NOMO-1 treated with dmso at 0.1 percent for 144 hours (cell line): ENCODE data around the gene SP2.

ENCODE experiments used
- DNase-seq: peaks from one replicate; lab custom pipeline; 2025; ENCODE audit not compliant: unreplicated experiment; lab: John Stamatoyannopoulos, UW

Gene SP2

DNA sequence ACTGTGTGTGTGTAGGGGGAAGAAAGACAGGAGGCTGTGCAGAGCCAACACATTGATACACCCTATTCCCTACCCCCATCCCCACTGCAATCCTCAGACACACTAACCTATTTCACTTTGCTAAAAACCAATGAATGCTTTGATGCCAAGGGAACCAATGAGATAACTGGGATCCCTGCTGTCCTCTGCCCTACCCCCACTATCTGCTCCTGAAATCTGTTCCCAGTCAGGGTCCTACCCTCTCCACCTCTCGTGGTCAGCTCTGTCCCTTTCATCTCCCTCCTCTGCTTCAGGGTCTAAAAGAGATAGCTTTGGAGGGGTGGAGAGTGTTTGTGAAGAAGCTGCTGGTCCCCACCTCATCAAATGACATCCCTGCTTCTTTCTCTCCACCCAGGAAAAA, 26.0 kb upstream of the SP2 start:
- DNase-seq, result no peak

DNA sequence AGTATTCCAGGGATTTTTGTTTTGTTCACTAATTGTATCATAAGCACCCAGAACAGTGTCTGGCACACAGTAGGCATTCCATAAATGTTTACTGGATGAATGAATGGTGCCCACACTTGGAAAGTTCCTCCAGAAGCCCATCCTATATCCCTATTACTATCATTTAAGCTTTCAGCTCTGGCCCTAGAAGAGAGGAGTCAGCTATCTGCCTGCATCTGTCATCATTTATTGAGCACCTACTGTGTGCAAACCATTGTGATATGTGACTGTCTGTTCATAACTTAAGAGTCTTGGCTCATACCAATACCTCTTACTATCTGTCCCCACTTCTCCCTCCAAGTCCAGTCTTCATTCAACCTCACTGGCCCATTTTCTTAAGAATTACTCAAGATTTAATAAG, 25.0 kb upstream of the SP2 start:
- no peak for DNase-seq

GRCh38 chr17:47872019-47872650, 23.9 kb upstream of the SP2 start:
- DNase-seq, result no peak

GRCh38 chr17:47872651-47873161, 23.3 kb upstream of the SP2 start:
- DNase-seq, result no peak

DNA sequence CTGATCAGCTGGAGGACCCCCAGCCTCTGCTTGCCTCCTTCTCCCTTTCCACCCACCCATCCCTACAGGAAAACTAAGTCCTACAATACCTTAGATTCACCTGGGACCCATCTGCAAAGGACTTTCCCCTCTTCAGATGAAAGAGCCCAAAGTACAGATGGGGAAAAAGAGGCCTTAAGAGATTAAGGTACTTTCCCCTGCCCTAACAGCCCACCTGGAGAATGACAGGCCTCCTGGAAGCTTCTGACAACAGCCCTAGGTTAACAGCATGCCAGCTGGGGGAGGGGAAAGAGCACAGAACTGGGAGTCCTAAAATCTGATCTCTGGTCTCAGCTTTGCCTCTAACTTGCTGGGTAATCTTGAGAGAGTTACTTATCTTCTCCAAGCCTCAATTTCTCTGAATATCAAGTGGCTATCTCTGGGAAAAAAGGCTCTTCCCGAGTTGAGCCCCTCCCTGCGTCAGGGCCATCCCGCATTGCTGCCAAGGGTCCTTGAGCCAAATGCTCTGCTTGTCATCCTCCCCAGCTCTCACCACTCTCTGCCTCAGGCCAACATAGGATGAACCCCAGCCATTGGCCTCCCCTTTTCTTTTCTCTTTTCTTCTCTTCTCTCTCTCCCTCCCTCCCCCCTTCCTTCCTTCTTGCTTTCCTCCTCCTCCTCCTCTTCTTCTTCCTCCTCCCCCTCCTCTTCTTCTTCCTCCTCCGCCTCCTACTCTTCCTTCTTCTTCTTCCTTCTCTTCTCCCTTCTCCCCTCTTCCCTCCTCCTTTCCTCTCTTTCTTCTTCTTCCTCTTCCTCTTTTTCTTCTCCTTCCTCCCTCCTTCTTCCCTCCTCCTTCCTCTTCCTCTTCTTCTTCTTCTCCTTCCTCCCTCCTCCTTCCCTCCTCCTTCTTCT, 22.6 kb upstream of the SP2 start:
- no peak for DNase-seq

DNA sequence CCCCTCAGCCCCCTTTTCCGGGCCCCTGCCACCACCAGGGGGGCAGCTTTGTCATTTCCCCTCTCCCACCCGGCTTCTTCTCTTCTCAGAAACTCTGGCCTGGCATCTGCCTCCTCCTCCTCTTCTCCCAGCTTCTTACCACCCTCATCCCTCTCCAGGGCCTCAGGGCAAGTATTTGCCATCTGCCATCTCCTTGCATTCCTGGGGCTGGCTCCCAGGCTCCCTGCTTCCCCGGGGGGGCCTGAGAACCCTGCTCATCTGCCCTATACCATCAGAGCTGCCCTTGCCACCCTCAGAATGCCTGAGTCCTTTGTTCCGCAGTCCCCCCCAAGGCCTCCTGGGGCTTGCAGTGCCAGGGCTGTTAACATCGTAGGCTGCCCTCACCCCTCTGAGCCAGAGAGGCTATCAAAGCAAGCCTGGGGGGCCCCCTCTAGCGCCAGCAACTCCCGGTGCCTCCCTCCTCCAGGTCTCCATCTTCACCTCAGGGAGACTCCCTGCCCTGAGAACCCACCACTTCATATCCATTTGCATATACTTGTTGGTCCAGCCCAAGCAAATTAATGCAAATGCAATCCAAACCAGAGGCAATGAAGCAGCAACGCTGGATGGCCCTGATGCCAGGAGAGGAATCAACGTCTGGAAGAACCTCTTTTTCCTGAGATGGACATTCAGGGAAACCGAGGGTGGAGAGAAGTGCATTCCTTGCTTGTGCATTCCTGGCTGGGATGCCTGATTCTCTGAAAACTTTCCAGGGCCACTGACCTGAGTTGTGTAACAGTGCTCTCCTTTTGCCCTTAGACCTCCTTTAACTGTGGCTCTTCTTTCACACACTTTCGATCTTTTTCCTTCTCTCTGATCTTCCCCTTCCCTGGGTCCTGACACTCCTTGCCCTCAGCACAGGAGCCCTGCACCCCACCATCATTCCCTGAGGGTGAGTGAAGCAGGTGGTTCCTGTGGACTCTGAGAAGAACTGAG, 20.7 kb upstream of the SP2 start:
- no peak for DNase-seq

- DNase-seq, result no peak
Measured at GRCh38 chr17:47877368-47878034, 18.5 kb upstream of the SP2 start.

- no peak for DNase-seq
Measured at GRCh38 chr17:47878203-47879027, 17.6 kb upstream of the SP2 start.

DNA sequence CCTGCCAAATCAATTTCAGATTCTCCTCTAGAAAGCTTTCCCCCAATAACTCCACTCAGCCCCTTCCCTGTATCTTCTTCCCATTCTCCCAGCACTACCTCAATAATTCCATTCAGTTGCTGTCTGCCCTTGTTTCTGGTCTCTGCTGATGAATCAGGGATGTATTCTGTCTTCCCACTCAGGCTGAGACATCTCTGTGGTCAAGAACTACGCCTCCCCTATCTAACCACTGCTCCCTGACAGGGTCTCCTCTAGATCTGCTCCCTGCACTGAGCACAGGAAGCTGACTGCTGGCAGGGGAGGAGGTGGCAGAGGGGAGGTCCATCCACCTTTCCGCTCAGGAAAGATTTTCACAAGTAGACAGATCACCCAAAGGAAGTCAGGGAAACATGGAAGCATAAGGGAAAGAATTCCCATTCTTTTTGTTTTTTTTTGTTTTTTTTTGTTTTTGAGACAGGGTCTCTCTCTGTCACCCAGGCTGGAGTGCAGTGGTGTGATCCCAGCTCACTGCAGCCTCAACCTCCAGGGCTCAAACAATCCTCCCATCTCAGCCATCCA, 16.9 kb upstream of the SP2 start:
- no peak for DNase-seq

DNA sequence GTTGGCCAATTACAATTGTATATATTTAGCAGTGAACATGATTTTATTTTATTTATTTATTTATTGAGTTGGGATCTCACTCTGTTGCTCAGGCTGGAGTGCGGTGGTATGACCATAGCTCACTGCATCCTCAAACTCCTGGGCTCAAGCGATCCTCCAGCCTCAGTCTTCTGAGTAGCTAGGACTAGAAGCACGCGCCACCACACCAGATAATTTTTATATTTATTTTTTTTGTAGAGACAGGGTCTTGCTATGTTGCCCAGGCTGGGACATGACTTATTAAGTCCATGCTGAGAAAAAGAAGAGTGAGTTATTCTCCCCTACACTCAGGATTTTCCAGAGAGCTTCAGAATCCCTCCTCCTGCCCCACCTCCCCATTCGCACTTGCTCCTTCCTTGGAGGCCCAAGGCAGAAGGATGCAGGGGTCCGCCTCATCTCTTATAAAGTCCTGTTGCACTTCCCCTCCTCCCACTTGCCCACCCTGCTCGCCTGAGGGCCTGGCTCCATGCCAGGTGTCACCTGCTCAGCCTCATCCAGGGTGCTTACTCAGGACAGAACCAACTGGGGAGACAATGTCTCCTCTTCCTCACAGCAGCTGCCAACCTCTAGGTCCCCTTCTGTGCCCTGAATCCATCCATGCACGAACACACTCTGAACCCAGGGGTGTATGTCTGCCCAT, 16.1 kb upstream of the SP2 start:
- DNase-seq, result no peak

GRCh38 chr17:47882247-47882646, 13.8 kb upstream of the SP2 start:
- no peak for DNase-seq

GRCh38 chr17:47882695-47883588, 13.1 kb upstream of the SP2 start:
- no peak for DNase-seq

GRCh38 chr17:47883589-47884426, 12.2 kb upstream of the SP2 start:
- no peak for DNase-seq

- DNase-seq, result no peak
Measured at GRCh38 chr17:47884427-47884740, 11.7 kb upstream of the SP2 start.

- DNase-seq, result no peak
Measured at GRCh38 chr17:47884905-47885730, 10.9 kb upstream of the SP2 start.

GRCh38 chr17:47888293-47888692, 7.7 kb upstream of the SP2 start:
- no peak for DNase-seq
